Breast epithelium (tissue), 4 donors: ENCODE data around the gene GP1BA. TPM values are rescaled to one million over a fixed set of nuclear protein-coding genes. Genes with fewer than 3 reads are reported as not detected.
"Not testable (repeated sequence)": the region's sequence is repeated elsewhere in the genome, so short reads cannot be mapped to it uniquely, and the experiment has no call there.

Experiments
- DNase-seq, 2 donors: peaks; one replicate each; pipeline ENCODE4 v3.0.0-alpha.2; 2019; ENCODE audit warnings: low spot score in 2 of 2
- H3K27ac ChIP-seq, 2 donors: fragments of 200-600 bp; sonication (generic) in 1 of 2; one replicate each; pipeline ENCODE4 v1.5.1; 2016 to 2019; ENCODE audit warnings: mild to moderate bottlenecking in 1 of 2
- H3K27me3 ChIP-seq, 2 donors: fragments of 200-600 bp; sonication (generic) in 1 of 2; one replicate each; pipeline versions ENCODE4 v1.5.1 to v1.6.0; 2017 to 2019; ENCODE audit warnings: control low read depth in 1 of 2, mild to moderate bottlenecking in 1 of 2
- H3K36me3 ChIP-seq: fragments of 200-600 bp; one replicate; pipeline ENCODE4 v1.5.1; 2019
- H3K4me1 ChIP-seq, 2 donors: fragments of 200-600 bp; sonication (generic); one replicate each; pipeline ENCODE4 v1.5.1; 2016 to 2019; ENCODE audit warnings: control low read depth in 1 of 2
- H3K4me3 ChIP-seq, 3 donors: fragments of 200-600 bp; sonication (generic); 1 replicate in 2 of 3; 2 replicates in 1 of 3; pipeline ENCODE4 v1.5.1; 2016 to 2019; ENCODE audit warnings: mild to moderate bottlenecking in 3 of 3, moderate library complexity in 2 of 3
- H3K9me3 ChIP-seq, 2 donors: fragments of 200-600 bp; sonication (generic) in 1 of 2; one replicate each; pipeline ENCODE4 v1.5.1; 2016 to 2019; ENCODE audit warnings: control low read depth in 1 of 2
- CTCF ChIP-seq, 3 donors: fragments of 450-650 bp; IDR thresholded peaks; one replicate each; pipeline ENCODE4 v1.5.1; 2016 to 2017; ENCODE audit warnings: antibody characterized with exemption in 3 of 3, mild to moderate bottlenecking in 3 of 3, moderate library complexity in 3 of 3
- POLR2A ChIP-seq: fragments of 450-650 bp; IDR thresholded peaks from one replicate; pipeline ENCODE4 v1.6.1; 2016; ENCODE audit warnings: antibody characterized with exemption, mild to moderate bottlenecking, moderate library complexity
- POLR2AphosphoS5 ChIP-seq, 3 donors: sonication (generic); formaldehyde crosslinking; IDR thresholded peaks; one replicate each; pipeline ENCODE4 v1.6.1; 2017; ENCODE audit warnings: antibody characterized with exemption in 3 of 3
- intact Hi-C: fragments of 100-400 bp; cut with DNase I; formaldehyde crosslinking; loops from one replicate; pipeline ENCODE4 v1.15.1; 2023; ENCODE audit warnings: low total_unique reads
- total RNA-seq, 3 donors: library from RNA; depleted of rRNA; stranded (reverse); fragments of >200 nt; gene quantifications; one replicate each; pipeline ENCODE4 v1.1.0, GENCODE V29; 2016

GP1BA gene
- total RNA-seq, 3 donors from 2014 or later, result not detected

- intact Hi-C loops, result loop anchor here (10.0 kb wide), 1 partner anchor 83 kb away; the partner anchor contains the start of gene CAMTA2
- TF ChIP-seq POLR2AphosphoS5 (IDR thresholded peaks at IDR 0.05) (no peak), POLR2A (no peak), CTCF (IDR thresholded peaks at IDR 0.05) (no peak)
- Histone ChIP-seq H3K9me3 (no peaks in the 10 kb centered on the region), H3K4me3 (no peak overlapping the region), H3K4me1 (peaks cover 0 to 3% of the 10 kb centered on the region in 2 donors), H3K27me3 (no peaks in the 10 kb centered on the region), H3K27ac (peak overlapping the region; percentile 52 to 67), H3K36me3 (peaks cover under 1% of the 10 kb centered on the region)
- DNase-seq, result peak in 1 of 2 donors; percentile 50
Measured at GRCh38 chr17:4901648-4902344, 30.3 kb upstream of the GP1BA start.

- intact Hi-C loops, result loop anchor here (10.0 kb wide), 1 partner anchor 82 kb away; the partner anchor contains the start of gene CAMTA2
Measured at GRCh38 chr17:4902540-4902939, 29.5 kb upstream of the GP1BA start.

GRCh38 chr17:4903051-4903818 is 28.8 kb upstream of the GP1BA start, which contains the start of gene CHRNE:
CHRNE (minus strand) TSS chr17:4903098; CDS start chr17:4903063, 35 bp downstream.
- H3K9me3 ChIP-seq, result no peaks in the 10 kb centered on the region
- no peak within 1 kb of the TSS for H3K4me3 ChIP-seq
- no peaks in the 10 kb centered on the region for H3K27me3 ChIP-seq
- intact Hi-C loops, result loop anchor here (10.0 kb wide), 1 partner anchor 82 kb away; the partner anchor contains the start of gene CAMTA2
- no peaks in the 10 kb centered on the region for H3K36me3 ChIP-seq
- DNase-seq, result peak; percentile 77 to 87
- H3K4me1 ChIP-seq, result peaks cover 0 to 3% of the 10 kb centered on the region in 2 donors
- TF ChIP-seq CTCF (IDR thresholded peaks at IDR 0.05), result peak; percentile 75 to 90 (median 78)
- TF ChIP-seq POLR2AphosphoS5 (IDR thresholded peaks at IDR 0.05), result no peak
- peak within 1 kb of the TSS; percentile 52 to 67 for H3K27ac ChIP-seq

More at GRCh38 chr17:4902540-4902939, 29.5 kb upstream of the GP1BA start:
- TF ChIP-seq CTCF (IDR thresholded peaks at IDR 0.05), result no peak
- no peaks in the 10 kb centered on the region for H3K9me3 ChIP-seq
- H3K4me1 ChIP-seq, result peaks cover 0 to 3% of the 10 kb centered on the region in 2 donors
- H3K36me3 ChIP-seq, result no peaks in the 10 kb centered on the region
- H3K4me3 ChIP-seq, result no peak overlapping the region
- DNase-seq, result no peak
- peak overlapping the region; percentile 52 to 67 for H3K27ac ChIP-seq
- no peaks in the 10 kb centered on the region for H3K27me3 ChIP-seq

- DNase-seq, H3K9me3 ChIP-seq, H3K4me3 ChIP-seq, H3K27me3 ChIP-seq, H3K36me3 ChIP-seq, H3K4me1 ChIP-seq, H3K27ac ChIP-seq: not testable (repeated sequence)
- intact Hi-C loops, result loop anchor here (10.0 kb wide), 1 partner anchor 78 kb away; the partner anchor contains the start of gene CAMTA2
Measured at GRCh38 chr17:4906642-4907041, 25.4 kb upstream of the GP1BA start.

- Histone ChIP-seq H3K4me3 (peak overlapping the region in 1 of 3 donors; percentile 15), H3K27me3 (no peaks in the 10 kb centered on the region), H3K27ac (peak overlapping the region; percentile 89 to 91), H3K9me3 (no peaks in the 10 kb centered on the region), H3K4me1 (no peaks in the 10 kb centered on the region), H3K36me3 (no peaks in the 10 kb centered on the region)
- intact Hi-C loops, result loop anchor here (10.0 kb wide), 1 partner anchor 76 kb away; the partner anchor contains the start of gene CAMTA2
- no peak for TF ChIP-seq POLR2AphosphoS5 (IDR thresholded peaks at IDR 0.05)
- no peak for TF ChIP-seq CTCF (IDR thresholded peaks at IDR 0.05)
- TF ChIP-seq POLR2A, result no peak
- peak in 1 of 2 donors; percentile 81 for DNase-seq
Measured at GRCh38 chr17:4908301-4908700, 23.8 kb upstream of the GP1BA start.
